ENCODE measurements around the gene RAB9A.
"Not testable (repeated sequence)": the region's sequence is repeated elsewhere in the genome, so short reads cannot be mapped to it uniquely, and the experiment has no call there.

The RAB9A gene

DNA sequence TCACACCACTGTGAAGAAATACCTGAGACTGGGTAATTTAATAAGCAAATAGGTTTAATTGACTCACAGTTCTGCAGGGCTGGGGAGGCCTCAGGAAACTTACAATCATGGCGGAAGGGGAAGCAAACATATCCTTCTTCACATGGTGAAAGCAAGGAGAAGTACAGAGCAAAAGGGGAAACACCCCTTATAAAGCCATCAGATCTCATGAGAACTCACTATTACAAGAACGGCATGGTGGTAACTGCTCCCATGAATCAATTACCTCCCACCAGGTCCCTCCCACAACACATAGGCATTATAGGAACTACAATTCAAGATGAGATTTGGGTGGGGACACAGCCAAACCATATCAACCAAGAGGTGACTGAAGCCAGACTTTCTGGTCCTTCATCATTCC is 40.6 kb upstream of the RAB9A start:
- not testable (repeated sequence) for H2BK15ac ChIP-seq (replicated peaks; ENCODE audit: low read depth); H3K36me3 ChIP-seq (ENCODE audit: control insufficient read depth, insufficient read depth, low read length); DNase-seq; H3K27me3 ChIP-seq (ENCODE audit: insufficient read depth, low read length, poor library complexity); H2BK5ac ChIP-seq (ENCODE audit: low read length); H2BK120ac ChIP-seq (ENCODE audit: low read depth, low read length); H3K4me2 ChIP-seq (ENCODE audit: low read length); H3K79me1 ChIP-seq (ENCODE audit: low read length); H3K23ac ChIP-seq (ENCODE audit: low read length); H3K27ac ChIP-seq (ENCODE audit: low read depth, low read length); H4K5ac ChIP-seq (ENCODE audit: low read length); H3K4me1 ChIP-seq (ENCODE audit: control insufficient read depth, low read depth, low read length); H4K8ac ChIP-seq (ENCODE audit: low read depth, low read length); H3K18ac ChIP-seq (ENCODE audit: low read length); H3K4me3 ChIP-seq (ENCODE audit: low read length); H3K79me2 ChIP-seq (ENCODE audit: control insufficient read depth, insufficient read depth, low read length); H3K4ac ChIP-seq (ENCODE audit: low read depth, low read length); H2AK5ac ChIP-seq (ENCODE audit: low read length); H3K9ac ChIP-seq (ENCODE audit: low read length); H3K56ac ChIP-seq (ENCODE audit: low read length)
- no CpG with 5 or more reads among the region's 2 CpGs for WGBS (ENCODE audit: extremely low coverage, insufficient coverage, low lambda C conversion rate)

DNA sequence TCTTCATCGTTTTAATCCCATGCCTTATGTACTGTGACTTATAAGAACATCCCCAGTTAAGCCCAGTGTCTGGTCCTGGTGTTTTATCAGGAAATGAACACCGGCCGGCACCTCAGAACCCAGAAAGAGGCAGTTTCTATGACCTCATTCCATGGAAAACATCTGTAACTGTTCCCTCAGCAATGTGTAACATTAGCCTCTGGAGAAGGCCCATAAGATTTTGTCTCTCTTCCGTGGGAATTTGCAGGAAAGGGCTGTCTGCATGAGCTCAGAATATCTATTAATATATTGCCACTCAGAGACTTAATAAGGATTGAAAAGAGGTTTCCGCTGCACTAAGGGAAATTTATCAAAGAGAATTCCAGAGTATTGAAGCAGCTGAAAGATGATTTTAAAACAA is 39.1 kb upstream of the RAB9A start:
- Histone ChIP-seq H3K79me2 (ENCODE audit: control insufficient read depth, insufficient read depth, low read length) (no peaks in the 10 kb centered on the region), H2BK5ac (ENCODE audit: low read length) (no peak overlapping the region), H3K56ac (ENCODE audit: low read length) (no peak overlapping the region), H3K4me2 (ENCODE audit: low read length) (no peak overlapping the region), H4K5ac (ENCODE audit: low read length) (no peak overlapping the region), H2BK15ac (replicated peaks; ENCODE audit: low read depth) (no peak overlapping the region), H2AK5ac (ENCODE audit: low read length) (no peak overlapping the region), H3K27me3 (ENCODE audit: insufficient read depth, low read length, poor library complexity) (no peaks in the 10 kb centered on the region), H4K8ac (ENCODE audit: low read depth, low read length) (no peak overlapping the region), H3K4me3 (ENCODE audit: low read length) (no peak overlapping the region), H3K79me1 (ENCODE audit: low read length) (no peaks in the 10 kb centered on the region), H3K23ac (ENCODE audit: low read length) (no peak overlapping the region), H3K27ac (ENCODE audit: low read depth, low read length) (no peak overlapping the region), H2BK120ac (ENCODE audit: low read depth, low read length) (no peak overlapping the region), H3K9ac (ENCODE audit: low read length) (no peak overlapping the region), H3K4ac (ENCODE audit: low read depth, low read length) (no peak overlapping the region), H3K18ac (ENCODE audit: low read length) (no peak overlapping the region), H3K4me1 (ENCODE audit: control insufficient read depth, low read depth, low read length) (no peaks in the 10 kb centered on the region), H3K36me3 (ENCODE audit: control insufficient read depth, insufficient read depth, low read length) (no peaks in the 10 kb centered on the region)
- DNase-seq: no peak
- no CpG with 5 or more reads among the region's 5 CpGs for WGBS (ENCODE audit: extremely low coverage, insufficient coverage, low lambda C conversion rate)

DNA sequence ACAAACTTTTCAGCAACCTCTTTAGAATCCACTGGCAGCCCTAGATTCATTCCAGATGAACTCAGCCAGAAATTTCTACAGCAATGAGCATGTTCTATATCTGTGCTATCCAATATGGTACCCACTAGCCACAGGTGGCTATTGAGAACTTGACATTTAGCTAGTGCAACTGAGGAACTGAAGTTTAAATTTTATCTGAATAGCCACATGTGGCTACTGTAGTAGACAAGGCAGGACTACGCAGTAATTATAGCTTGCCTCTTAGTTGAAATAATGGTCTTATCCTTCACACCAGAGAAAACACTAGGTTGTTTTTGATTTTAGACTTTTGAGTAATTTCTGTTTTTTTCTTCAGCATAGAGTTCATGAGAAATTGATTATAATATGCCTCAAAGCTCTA is 38.6 kb upstream of the RAB9A start:
- Histone ChIP-seq H3K36me3 (ENCODE audit: control insufficient read depth, insufficient read depth, low read length) (no peaks in the 10 kb centered on the region), H2BK120ac (ENCODE audit: low read depth, low read length) (no peak overlapping the region), H2BK5ac (ENCODE audit: low read length) (no peak overlapping the region), H3K4ac (ENCODE audit: low read depth, low read length) (no peak overlapping the region), H3K18ac (ENCODE audit: low read length) (no peak overlapping the region), H2AK5ac (ENCODE audit: low read length) (no peak overlapping the region), H3K27me3 (ENCODE audit: insufficient read depth, low read length, poor library complexity) (no peaks in the 10 kb centered on the region), H4K5ac (ENCODE audit: low read length) (no peak overlapping the region), H3K4me2 (ENCODE audit: low read length) (no peak overlapping the region), H3K79me2 (ENCODE audit: control insufficient read depth, insufficient read depth, low read length) (no peaks in the 10 kb centered on the region), H3K4me3 (ENCODE audit: low read length) (no peak overlapping the region), H4K8ac (ENCODE audit: low read depth, low read length) (no peak overlapping the region), H3K4me1 (ENCODE audit: control insufficient read depth, low read depth, low read length) (no peaks in the 10 kb centered on the region), H3K56ac (ENCODE audit: low read length) (no peak overlapping the region), H3K79me1 (ENCODE audit: low read length) (no peaks in the 10 kb centered on the region), H3K27ac (ENCODE audit: low read depth, low read length) (no peak overlapping the region), H3K23ac (ENCODE audit: low read length) (no peak overlapping the region), H3K9ac (ENCODE audit: low read length) (no peak overlapping the region), H2BK15ac (replicated peaks; ENCODE audit: low read depth) (no peak overlapping the region)
- no peak for DNase-seq
- no CpG with 5 or more reads among the region's 1 CpG for WGBS (ENCODE audit: extremely low coverage, insufficient coverage, low lambda C conversion rate)

GRCh38 chrX:13651150-13651549 is 37.8 kb upstream of the RAB9A start:
- no peak overlapping the region for H3K9ac ChIP-seq (ENCODE audit: low read length)
- no peak overlapping the region for H3K56ac ChIP-seq (ENCODE audit: low read length)
- no CpG with 5 or more reads among the region's 3 CpGs for WGBS (ENCODE audit: extremely low coverage, insufficient coverage, low lambda C conversion rate)
- no peak overlapping the region for H3K18ac ChIP-seq (ENCODE audit: low read length)
- H4K8ac ChIP-seq (ENCODE audit: low read depth, low read length): no peak overlapping the region
- no peaks in the 10 kb centered on the region for H3K27me3 ChIP-seq (ENCODE audit: insufficient read depth, low read length, poor library complexity)
- no peak overlapping the region for H3K27ac ChIP-seq (ENCODE audit: low read depth, low read length)
- no peak overlapping the region for H4K5ac ChIP-seq (ENCODE audit: low read length)
- H3K79me1 ChIP-seq (ENCODE audit: low read length): no peaks in the 10 kb centered on the region
- H2BK15ac ChIP-seq (replicated peaks; ENCODE audit: low read depth): no peak overlapping the region
- no peaks in the 10 kb centered on the region for H3K36me3 ChIP-seq (ENCODE audit: control insufficient read depth, insufficient read depth, low read length)
- H3K4me1 ChIP-seq (ENCODE audit: control insufficient read depth, low read depth, low read length): no peaks in the 10 kb centered on the region
- no peak overlapping the region for H3K4me3 ChIP-seq (ENCODE audit: low read length)
- H3K23ac ChIP-seq (ENCODE audit: low read length): no peak overlapping the region
- H3K79me2 ChIP-seq (ENCODE audit: control insufficient read depth, insufficient read depth, low read length): no peaks in the 10 kb centered on the region
- no peak overlapping the region for H3K4me2 ChIP-seq (ENCODE audit: low read length)
- no peak overlapping the region for H2AK5ac ChIP-seq (ENCODE audit: low read length)
- no peak overlapping the region for H2BK5ac ChIP-seq (ENCODE audit: low read length)
- no peak for DNase-seq
- H2BK120ac ChIP-seq (ENCODE audit: low read depth, low read length): no peak overlapping the region
- no peak overlapping the region for H3K4ac ChIP-seq (ENCODE audit: low read depth, low read length)

GRCh38 chrX:13652287-13652793 is 36.6 kb upstream of the RAB9A start:
- Histone ChIP-seq H2AK5ac (ENCODE audit: low read length) (no peak overlapping the region), H2BK5ac (ENCODE audit: low read length) (no peak overlapping the region), H3K4me2 (ENCODE audit: low read length) (no peak overlapping the region), H3K4me3 (ENCODE audit: low read length) (no peak overlapping the region), H3K9ac (ENCODE audit: low read length) (peak overlapping the region; percentile 55), H3K4me1 (ENCODE audit: control insufficient read depth, low read depth, low read length) (no peaks in the 10 kb centered on the region), H3K23ac (ENCODE audit: low read length) (no peak overlapping the region), H2BK15ac (replicated peaks; ENCODE audit: low read depth) (no peak overlapping the region), H3K36me3 (ENCODE audit: control insufficient read depth, insufficient read depth, low read length) (no peaks in the 10 kb centered on the region), H4K8ac (ENCODE audit: low read depth, low read length) (peak overlapping the region; percentile 89), H3K27me3 (ENCODE audit: insufficient read depth, low read length, poor library complexity) (no peaks in the 10 kb centered on the region), H3K56ac (ENCODE audit: low read length) (peak overlapping the region; percentile 11), H3K79me1 (ENCODE audit: low read length) (no peaks in the 10 kb centered on the region), H3K18ac (ENCODE audit: low read length) (no peak overlapping the region), H3K27ac (ENCODE audit: low read depth, low read length) (no peak overlapping the region), H3K79me2 (ENCODE audit: control insufficient read depth, insufficient read depth, low read length) (no peaks in the 10 kb centered on the region), H4K5ac (ENCODE audit: low read length) (peak overlapping the region; percentile 9), H2BK120ac (ENCODE audit: low read depth, low read length) (no peak overlapping the region), H3K4ac (ENCODE audit: low read depth, low read length) (no peak overlapping the region)
- DNase-seq: no peak
- WGBS (ENCODE audit: extremely low coverage, insufficient coverage, low lambda C conversion rate): no CpG with 5 or more reads among the region's 7 CpGs

All from mesendoderm (in vitro differentiated cells).